Fibroblast of skin of back (primary cell): ENCODE measurements around the gene DNAJC17. TPM values are rescaled to one million over a fixed set of nuclear protein-coding genes. Genes with fewer than 3 reads are reported as not detected.

ENCODE experiments used
- DNase-seq: peaks from one replicate; pipeline ENCODE4 v3.0.0-alpha.2; 2013
- polyA plus RNA-seq, 2 experiments: library from polyadenylated mRNA; unstranded; fragments of 120-200 nt; gene quantifications; one replicate each; pipeline ENCODE4 v1.2.1, GENCODE V29; 2013; ENCODE audit not compliant: insufficient read length in 2 of 2

DNAJC17 gene, protein sequence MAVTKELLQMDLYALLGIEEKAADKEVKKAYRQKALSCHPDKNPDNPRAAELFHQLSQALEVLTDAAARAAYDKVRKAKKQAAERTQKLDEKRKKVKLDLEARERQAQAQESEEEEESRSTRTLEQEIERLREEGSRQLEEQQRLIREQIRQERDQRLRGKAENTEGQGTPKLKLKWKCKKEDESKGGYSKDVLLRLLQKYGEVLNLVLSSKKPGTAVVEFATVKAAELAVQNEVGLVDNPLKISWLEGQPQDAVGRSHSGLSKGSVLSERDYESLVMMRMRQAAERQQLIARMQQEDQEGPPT
- 30.8 TPM for polyA plus RNA-seq (2013, experiment 1 of 2; ENCODE audit: insufficient read length)
- polyA plus RNA-seq (2013, experiment 2 of 2; ENCODE audit: insufficient read length), result 22.3 TPM

DNA sequence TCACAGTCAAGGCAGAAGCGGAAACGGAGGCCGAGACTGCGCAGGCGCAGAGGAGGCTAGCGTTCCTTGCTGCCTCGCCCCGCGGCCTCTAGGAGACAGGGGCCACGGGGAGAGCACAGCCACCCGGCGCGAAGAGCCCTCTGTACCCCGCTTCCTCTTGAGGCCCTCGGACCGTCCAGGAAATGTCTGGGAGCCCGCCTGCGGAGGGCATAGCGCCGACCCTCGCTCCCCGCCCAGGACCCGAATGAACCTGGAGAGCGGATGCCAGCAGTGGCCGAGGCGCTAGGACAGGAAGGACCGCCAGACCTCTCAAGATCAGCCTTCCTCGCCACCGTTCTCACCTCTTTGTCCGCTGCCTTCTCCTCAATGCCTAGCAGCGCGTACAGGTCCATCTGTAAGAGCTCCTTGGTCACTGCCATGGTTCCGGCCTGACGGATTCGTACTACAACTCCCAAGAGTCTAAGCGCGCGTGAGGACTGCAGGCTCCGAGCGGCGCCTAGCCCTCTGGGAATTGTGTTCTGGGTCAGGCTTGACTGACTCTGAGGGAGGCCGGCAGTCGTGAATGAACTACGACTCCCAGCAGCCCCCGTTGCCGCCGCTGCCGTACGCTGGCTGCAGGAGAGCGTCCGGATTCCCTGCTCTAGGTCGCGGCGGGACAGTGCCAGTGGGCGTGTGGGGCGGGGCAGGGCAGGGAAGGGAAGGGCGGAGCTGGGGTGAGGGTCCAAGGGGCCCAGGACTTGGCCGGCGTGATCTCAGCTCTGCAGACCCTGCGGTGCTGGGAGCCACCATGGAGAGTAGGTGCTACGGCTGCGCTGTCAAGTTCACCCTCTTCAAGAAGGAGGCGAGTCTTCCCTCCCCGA, at the start of gene DNAJC17, which contains the start of gene ZFYVE19:
Gene DNAJC17 (minus strand): TSS at position 446 of the 860 bp plus-strand sequence. CDS start 27 bp downstream, at position 419.
Gene ZFYVE19 (plus strand): TSS at position 62 of the 860 bp plus-strand sequence. CDS start 501 bp downstream, at position 563.
- peak; percentile 99 for DNase-seq

DNA sequence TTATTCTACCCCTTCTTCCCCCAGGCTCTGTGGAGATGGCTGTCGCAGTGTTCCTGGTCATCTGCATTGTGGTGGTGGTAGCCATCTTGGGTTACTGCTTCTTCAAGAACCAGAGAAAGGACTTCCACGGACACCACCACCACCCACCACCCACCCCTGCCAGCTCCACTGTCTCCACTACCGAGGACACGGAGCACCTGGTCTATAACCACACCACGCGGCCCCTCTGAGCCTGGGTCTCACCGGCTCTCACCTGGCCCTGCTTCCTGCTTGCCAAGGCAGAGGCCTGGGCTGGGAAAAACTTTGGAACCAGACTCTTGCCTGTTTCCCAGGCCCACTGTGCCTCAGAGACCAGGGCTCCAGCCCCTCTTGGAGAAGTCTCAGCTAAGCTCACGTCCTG, 49.5 kb upstream of the DNAJC17 start:
- DNase-seq, result no peak

DNA sequence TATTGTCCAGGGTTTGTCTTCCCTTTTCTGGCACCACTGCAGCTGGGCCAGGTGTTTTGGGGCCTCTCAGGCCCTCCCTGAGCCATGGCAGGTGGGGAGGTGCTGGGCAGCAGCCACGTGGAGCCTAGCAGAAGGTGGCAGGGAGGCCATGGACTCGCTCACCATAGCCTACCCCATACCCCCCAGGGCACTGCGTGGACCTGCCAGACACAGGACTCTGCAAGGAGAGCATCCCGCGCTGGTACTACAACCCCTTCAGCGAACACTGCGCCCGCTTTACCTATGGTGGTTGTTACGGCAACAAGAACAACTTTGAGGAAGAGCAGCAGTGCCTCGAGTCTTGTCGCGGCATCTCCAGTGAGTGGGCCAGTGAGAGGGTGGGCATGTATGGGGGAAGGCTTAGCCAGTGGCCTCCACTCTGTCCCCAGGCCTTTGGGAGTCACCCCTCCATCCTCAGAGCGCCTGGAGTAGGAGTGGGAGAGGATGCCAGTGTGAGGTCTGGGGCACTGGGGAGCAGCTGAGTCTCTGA, 48.5 kb upstream of the DNAJC17 start:
- no peak for DNase-seq

DNA sequence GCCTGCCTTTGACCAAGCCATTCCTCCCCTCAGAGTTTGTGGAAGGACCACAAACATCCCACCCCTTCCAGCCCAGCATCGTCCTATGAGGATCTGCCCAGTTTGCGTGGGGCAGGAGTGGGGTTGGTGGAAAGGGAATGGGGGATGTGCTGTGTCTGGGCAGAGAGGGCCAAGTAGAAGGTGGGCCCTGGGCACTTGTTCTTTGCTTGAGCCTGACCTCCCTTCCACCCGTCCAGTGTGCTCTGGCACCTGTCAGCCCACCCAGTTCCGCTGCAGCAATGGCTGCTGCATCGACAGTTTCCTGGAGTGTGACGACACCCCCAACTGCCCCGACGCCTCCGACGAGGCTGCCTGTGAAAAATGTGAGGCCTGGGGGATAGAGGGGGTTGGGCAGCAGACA, 46.9 kb upstream of the DNAJC17 start:
- no peak for DNase-seq

DNA sequence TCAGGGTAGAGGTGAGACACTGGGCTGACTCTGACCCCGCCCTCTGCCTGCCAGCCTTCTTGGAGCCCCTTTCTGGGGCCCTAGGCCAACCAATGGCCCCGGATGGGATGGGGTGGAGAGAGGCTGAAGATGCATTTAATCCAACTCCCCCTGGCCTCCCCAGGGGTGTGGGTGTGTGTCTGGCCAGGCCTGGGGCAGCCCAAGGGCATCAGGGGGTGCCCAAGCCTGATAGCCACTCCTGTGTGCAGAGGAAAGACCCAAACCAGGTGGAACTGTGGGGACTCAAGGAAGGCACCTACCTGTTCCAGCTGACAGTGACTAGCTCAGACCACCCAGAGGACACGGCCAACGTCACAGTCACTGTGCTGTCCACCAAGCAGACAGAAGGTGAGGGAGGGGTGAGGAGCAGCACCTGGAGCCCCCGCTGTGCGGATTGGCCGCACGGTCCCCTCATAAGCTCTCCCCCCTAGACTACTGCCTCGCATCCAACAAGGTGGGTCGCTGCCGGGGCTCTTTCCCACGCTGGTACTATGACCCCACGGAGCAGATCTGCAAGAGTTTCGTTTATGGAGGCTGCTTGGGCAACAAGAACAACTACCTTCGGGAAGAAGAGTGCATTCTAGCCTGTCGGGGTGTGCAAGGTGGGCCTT, 46.1 kb upstream of the DNAJC17 start:
- DNase-seq, result no peak

DNA sequence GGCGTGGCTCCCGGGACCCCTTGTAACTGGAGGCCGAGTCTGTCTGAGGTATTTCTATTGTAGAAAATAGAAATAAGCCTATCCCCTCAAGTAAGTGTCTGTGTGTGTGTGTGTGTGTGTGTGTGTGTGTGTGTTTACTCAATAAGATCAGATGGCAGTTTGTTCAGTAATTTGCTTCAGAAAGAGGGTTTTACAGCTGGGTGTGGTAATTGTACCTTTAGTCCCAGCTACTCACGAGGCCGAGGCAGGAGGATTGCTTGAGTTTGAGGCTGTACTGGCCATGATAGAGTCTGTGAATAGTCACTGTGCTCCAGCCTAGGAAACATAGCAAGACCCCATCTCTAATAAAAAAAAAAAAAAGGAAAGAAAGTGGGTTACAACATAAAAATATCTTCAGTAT, 45.3 kb upstream of the DNAJC17 start:
- DNase-seq, result no peak

DNA sequence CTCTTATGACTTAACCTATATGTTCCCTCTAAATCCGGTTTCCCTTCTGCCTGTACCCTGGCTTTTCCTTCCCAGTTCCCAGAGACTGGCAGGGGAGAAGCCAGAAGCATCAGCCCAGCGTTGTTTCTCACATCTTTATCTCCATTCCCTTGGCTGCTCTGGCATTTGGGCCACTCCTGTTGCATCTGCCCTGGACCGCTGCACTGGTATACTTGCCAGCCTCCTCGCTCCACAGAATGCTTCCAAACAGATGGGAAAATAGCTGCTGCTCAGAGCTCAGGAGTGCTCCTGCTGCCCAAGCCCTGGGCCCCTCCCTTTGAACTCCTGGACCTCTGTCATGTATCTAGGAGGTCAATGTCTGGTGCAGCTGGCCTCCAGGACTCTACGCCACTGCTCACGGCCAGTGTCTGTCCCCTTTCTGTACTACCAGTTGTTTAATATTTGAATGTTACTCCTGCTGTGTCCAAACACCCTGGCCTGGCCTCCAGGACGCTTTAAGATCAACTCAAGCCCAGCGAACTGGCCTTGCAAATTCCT, 43.4 kb upstream of the DNAJC17 start:
- no peak for DNase-seq

DNA sequence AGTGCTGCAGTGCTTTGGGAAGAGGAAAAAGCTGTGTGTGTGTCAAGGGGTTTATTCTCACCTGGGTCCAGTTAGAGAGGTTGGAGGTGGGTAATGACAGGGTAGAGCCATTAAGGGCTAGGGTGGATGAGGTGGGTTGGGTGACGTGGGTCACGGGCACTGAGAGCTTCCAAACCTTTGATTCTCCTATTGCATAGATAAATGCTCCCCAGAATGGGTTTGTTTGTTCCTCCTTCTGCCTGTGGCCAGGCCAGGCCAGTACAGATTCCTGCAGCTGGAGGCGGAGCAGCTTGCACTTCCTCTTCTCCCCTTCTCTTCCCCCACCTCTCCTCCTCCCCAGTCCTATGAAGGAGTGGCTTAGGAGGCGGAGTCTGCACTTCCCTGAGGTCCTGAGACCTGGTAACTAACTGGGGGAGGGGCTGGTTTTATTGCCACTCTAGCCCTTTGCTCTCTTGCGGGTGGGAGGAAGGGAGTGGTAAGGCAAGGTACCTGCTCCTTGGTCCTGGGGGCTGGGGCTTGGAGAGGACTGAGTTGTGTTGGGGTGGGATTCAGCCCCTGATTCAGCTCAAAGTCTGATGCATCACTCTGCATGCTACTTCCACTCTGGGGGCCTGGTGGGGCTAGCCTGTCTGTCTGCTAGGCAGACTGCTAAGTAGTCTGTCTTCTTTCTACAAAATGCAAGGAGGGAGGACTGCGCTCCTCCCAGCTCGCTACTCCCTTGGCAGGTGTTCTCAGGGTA, 40.1 kb upstream of the DNAJC17 start:
- peak; percentile 19 for DNase-seq

DNA sequence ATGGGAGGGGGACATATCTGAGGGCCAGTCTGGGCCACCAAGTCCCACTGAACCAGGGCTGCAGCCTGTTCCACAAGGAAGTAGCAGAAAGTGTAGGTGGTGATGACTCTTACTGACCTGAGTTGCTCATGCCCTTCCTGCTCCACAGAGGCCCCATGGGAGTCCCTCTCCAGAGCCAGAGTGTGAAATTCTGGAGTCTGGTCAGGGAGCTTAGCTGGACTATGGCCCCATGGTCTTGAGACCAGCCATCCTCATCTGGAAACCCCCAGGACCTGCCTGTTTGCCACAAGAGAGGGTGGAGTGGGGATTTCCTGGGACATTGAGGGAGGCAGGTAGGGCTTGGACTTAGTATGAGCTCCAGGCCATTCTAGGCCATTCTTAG, 39.6 kb upstream of the DNAJC17 start:
- no peak for DNase-seq

DNA sequence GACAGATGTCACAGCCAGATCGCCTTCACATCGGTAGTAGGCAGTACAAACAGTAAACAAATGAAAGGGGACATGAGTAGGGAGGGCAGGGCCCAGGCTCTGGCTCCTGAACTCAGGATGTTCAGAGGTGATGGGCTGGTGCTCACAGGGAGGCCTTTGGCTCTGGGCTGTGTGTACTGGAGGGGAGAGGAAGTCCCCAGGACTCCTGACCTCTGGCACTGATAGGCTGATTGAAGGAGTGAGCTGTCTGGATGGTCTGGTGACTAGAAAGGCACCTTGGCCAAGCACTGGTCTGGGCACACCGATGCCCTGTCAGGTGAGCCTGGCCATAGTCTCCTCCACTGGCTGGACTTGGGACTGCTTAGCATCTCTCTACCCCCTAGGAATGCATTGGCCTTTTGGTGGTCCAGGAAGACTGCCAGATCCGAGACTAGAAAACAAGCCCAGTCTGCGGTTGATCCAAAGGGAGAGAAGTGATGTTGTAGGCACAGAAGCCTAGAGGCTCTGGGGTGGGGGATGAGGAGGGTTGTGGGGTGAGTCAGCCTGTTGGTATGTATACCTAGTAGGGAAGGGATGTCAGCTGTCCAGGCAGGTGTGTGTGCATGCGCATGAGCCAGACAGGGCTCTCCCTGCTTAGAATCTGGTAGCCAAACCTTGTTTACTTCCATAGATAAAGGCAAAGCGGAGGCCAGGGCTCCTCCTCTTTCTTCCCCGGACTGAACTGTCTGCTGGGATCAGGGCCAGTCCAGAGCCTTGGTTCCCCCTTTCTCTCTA, 38.4 kb upstream of the DNAJC17 start:
- no peak for DNase-seq

DNA sequence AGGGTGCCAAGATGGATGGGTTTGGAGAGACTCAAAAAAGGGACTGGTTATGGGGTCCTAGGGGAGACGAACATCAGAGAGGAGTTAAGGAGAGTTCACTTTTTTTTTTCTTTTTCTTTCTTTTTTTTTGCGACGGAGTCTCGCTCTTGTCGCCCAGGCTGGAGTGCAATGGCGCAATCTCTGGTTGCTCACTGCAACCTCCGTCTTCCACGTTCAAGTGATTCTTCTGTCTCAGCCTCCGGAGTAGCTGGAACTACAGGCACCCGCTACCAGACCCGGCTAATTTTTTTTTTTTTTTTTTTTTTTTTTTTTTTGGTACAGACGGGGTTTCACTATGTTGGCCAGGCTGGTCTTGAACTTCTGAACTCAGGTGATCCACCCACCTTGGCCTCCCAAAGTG, 37.8 kb upstream of the DNAJC17 start:
- DNase-seq, result no peak

DNA sequence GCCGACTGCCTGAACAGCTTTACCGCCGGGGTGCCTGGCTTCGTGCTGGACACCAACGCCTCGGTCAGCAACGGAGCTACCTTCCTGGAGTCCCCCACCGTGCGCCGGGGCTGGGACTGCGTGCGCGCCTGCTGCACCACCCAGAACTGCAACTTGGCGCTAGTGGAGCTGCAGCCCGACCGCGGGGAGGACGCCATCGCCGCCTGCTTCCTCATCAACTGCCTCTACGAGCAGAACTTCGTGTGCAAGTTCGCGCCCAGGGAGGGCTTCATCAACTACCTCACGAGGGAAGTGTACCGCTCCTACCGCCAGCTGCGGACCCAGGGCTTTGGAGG, 37.4 kb upstream of the DNAJC17 start:
- no peak for DNase-seq

DNA sequence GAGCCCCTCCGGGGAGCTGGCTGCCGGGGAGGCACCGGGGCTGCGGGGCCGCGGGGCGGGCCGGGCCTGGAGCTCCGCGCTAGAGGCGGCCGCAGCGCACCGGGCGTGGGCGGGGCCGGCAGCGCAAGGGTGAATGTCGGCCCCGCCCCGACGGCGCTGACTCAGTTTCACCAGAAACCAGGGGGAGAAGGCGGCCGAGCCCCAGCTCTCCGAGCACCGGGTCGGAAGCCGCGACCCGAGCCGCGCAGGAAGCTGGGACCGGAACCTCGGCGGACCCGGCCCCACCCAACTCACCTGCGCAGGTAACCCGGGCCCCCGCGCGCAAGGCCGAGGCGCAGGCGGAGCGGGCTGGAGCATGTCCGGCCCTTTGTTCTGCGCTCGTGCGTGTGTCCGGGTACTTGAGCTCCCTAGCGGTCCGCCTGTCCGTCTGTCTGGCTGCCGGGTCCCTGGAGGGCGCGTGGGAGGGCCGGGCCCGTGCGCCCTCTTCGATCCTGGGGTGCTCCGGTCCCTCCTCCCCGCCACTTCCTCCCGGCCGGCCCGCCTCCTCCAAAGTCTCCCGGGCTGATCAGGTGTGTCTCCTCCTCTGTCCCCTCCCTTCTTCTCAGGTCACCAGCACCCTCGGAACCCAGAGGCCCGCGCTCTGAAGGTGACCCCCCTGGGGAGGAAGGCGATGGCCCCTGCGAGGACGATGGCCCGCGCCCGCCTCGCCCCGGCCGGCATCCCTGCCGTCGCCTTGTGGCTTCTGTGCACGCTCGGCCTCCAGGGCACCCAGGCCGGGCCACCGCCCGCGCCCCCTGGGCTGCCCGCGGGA, 36.8 kb upstream of the DNAJC17 start, which contains the start of gene SPINT1:
Gene SPINT1 (plus strand): TSS at position 164 of the 811 bp plus-strand sequence. CDS start 507 bp downstream, at position 671.
- no peak for DNase-seq

DNA sequence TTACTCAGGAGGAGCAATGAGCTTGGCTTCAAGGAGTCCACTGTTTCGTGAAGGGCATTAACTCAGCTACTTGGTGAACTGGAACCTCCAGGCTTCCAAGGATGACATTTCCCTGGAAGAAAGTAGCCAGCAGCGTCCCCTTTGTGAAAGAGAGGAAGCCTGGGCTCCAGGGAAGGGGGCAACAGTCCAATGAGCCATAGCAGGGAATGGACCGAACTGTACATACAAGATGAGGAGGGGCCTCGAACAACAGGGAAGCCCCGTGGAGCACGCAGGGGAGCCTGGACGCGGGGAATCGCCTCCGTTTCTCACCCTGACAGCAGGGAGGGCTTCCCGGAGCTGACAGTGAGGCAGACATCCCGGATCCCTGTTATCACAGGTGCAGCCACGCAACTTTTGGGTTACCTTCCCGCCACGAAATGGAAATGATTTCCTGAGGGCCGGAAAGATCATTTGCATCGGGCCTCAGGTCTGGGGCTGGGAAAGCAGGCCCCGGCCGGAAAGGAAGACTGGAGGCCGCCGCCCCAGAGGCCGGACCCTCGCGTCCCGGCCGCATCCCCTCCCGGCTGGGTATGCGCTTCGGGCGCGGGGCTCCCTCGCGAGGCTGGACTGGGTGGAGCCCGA, 36.1 kb upstream of the DNAJC17 start:
- no peak for DNase-seq

DNA sequence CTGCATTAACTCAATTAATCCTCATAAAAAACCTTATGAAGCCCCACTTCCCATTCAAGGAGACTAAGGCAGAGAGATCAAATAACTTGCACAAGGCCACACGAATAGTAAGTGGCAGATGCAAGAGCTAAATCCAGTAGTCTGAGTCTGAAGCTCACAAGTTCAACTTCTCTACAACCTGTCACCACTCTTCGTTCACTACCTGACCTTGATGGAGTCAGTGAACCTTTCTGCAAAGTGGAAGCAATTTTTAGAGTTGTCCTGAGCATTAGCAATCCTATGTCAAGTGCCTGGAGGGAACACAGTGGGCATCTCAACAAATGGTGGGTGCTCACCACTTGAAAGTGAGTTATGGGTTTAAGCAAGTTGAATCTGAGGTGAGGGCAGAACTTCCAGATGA, 34.5 kb upstream of the DNAJC17 start:
- no peak for DNase-seq

DNA sequence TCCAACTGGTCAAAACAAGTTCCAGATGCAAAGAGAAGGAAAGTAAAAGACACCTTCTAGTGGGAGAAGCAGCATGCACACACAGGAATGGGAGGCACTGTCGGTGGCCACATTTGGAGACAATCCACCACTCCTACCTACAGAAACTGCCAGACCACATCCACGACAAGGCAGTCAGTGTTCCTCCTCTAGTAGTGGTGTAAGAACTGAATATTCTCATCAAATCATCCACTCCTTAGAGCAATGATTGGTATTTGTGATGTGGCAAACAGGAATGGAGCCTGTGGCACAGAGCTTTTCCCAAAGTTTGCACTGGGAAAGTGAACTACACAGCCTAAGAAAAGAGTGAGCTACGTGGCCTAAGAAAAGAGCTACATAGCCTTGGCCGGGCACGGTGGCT, 31.5 kb upstream of the DNAJC17 start:
- DNase-seq, result no peak

DNA sequence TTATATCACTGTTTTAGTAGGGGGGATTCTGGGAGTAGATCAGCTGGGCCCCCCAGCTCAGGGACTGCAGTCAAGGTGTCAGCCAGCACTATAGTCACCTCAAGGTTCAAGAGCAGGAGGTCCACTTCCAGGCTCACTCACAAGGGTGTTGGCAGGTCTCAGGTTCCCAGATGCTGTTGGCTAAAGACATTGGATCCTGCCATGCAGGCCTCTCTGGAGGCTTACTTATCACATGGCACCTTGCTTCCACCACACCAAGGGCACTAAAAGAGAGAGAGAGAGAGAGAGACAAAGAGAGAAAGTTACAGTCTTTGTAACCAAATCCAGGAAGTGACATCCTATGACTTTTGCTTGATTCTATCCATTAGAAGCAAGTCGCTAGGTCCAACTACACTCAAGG, 28.7 kb upstream of the DNAJC17 start:
- DNase-seq, result no peak

DNA sequence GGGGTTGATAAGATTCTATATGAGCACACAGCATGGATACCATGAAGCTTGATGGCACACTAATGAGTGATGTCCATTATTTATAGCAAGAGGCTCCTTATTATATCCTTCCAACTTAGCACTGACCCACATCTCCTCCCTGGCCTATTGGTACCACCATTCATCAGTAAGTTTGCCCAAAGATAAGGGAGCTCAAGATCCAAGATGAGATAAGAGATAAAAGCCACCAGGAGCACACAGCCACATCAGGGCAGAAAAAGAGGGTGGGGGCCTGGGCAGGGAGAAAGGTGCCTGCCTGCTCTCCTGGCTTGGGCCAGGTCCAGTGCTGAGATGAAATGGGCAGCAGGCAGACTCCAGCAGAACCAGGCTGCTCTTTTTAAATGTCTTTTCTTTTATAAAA, 25.6 kb upstream of the DNAJC17 start:
- no peak for DNase-seq

DNA sequence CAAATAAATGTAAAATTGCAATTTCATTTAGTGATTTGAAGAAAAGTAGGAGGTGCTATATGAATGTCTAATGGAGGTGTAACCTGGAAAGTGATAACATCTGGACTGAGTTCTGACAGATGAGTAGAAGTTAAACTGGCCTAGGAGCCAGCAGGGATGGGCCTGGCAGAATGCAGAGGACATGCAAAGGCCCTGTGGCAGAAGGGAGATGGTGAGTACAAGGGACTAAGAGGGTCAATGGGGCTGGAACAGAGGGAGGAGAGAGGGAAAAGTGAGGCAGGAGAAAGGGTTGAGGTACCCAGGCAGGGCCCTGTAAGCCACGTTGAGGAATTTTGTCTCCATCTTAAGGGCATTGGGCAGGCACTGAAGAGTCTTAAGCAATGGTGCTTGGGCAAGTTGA, 24.6 kb upstream of the DNAJC17 start:
- DNase-seq, result no peak

DNA sequence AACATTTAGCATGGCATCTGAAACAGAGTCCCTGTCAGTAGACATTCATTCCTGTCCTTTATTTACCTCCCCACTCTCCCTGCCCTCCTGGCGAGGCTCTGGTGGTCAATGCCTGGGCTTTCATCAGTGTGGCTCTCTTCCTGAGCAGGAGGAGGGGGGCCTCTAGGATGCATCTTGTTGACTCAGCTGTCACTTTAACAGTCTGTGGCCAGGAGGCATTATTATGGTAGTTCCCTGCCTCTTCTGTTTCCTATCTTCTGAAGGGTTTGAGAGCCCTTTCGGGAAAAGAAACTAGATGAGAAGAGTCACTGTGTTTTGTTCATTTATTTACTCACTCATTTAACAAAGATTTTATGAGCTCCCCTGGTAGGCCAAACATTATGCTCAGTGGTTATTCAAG, 23.6 kb upstream of the DNAJC17 start:
- no peak for DNase-seq
